Ascending aorta (tissue), 2 donors: ENCODE results near the gene TCP11L2. TPM values are rescaled to one million over a fixed set of nuclear protein-coding genes. Genes with fewer than 3 reads are reported as not detected.

Experiments used
- DNase-seq, 2 donors: peaks; one replicate each; pipeline ENCODE4 v3.0.0-alpha.2; 2019; ENCODE audit warnings: low spot score in 2 of 2
- H3K27ac ChIP-seq, 2 donors: fragments of 200-600 bp; sonication (generic); one replicate each; pipeline ENCODE4 v1.5.1; 2016 to 2017; ENCODE audit warnings: mild to moderate bottlenecking in 1 of 2
- H3K27me3 ChIP-seq: fragments of 200-600 bp; sonication (generic); one replicate; pipeline ENCODE4 v1.5.1; 2017
- H3K36me3 ChIP-seq, 2 donors: fragments of 200-600 bp; sonication (generic); one replicate each; pipeline ENCODE4 v1.5.1; 2016
- H3K4me1 ChIP-seq, 2 donors: fragments of 200-600 bp; sonication (generic); one replicate each; pipeline ENCODE4 v1.5.1; 2016 to 2017; ENCODE audit warnings: mild to moderate bottlenecking in 1 of 2
- H3K4me3 ChIP-seq, 2 donors: fragments of 200-600 bp; sonication (generic); one replicate each; pipeline ENCODE4 v1.5.1; 2016 to 2017; ENCODE audit warnings: mild to moderate bottlenecking in 1 of 2
- H3K9me3 ChIP-seq, 2 donors: fragments of 200-600 bp; sonication (generic); one replicate each; pipeline ENCODE4 v1.5.1; 2016
- CTCF ChIP-seq, 3 experiments: fragments of 200-600 bp in 2 of 3; fragments of 450-650 bp in 1 of 3; sonication (generic) in 2 of 3; IDR thresholded peaks; one replicate each; pipeline ENCODE4 v1.5.1; 2016 to 2019; ENCODE audit warnings: antibody characterized with exemption in 3 of 3, mild to moderate bottlenecking in 1 of 3, moderate library complexity in 1 of 3
- intact Hi-C: fragments of 100-400 bp; cut with DNase I; formaldehyde crosslinking; loops from one replicate; pipeline ENCODE4 v1.15.1; 2023
- total RNA-seq: library from RNA; depleted of rRNA; stranded (reverse); fragments of >200 nt; gene quantifications from one replicate; pipeline ENCODE4 v1.1.0, GENCODE V29; 2016

The TCP11L2 gene
- total RNA-seq, 1 donor from 2014 or later = 16.0 TPM

GRCh38 chr12:106297075-106297474 is 5.5 kb upstream of the TCP11L2 start:
- Histone ChIP-seq H3K27ac (no peak overlapping the region), H3K4me1 (peaks cover 0 to 6% of the 10 kb centered on the region in 2 donors), H3K27me3 (no peaks in the 10 kb centered on the region), H3K4me3 (no peak overlapping the region), H3K36me3 (no peaks in the 10 kb centered on the region), H3K9me3 (no peaks in the 10 kb centered on the region)
- no peak for TF ChIP-seq CTCF (IDR thresholded peaks at IDR 0.05)
- no peak for DNase-seq
- intact Hi-C loops = no loop called here

- Histone ChIP-seq H3K27me3 (no peaks in the 10 kb centered on the region), H3K27ac (no peak overlapping the region), H3K9me3 (no peaks in the 10 kb centered on the region), H3K4me3 (no peak overlapping the region), H3K4me1 (peaks cover 0 to 6% of the 10 kb centered on the region in 2 donors), H3K36me3 (no peaks in the 10 kb centered on the region)
- DNase-seq = no peak
- intact Hi-C loops = no loop called here
- TF ChIP-seq CTCF (IDR thresholded peaks at IDR 0.05) = no peak
These were observed 4.9 kb upstream of the TCP11L2 start for GRCh38 chr12:106297681-106298080.

DNA sequence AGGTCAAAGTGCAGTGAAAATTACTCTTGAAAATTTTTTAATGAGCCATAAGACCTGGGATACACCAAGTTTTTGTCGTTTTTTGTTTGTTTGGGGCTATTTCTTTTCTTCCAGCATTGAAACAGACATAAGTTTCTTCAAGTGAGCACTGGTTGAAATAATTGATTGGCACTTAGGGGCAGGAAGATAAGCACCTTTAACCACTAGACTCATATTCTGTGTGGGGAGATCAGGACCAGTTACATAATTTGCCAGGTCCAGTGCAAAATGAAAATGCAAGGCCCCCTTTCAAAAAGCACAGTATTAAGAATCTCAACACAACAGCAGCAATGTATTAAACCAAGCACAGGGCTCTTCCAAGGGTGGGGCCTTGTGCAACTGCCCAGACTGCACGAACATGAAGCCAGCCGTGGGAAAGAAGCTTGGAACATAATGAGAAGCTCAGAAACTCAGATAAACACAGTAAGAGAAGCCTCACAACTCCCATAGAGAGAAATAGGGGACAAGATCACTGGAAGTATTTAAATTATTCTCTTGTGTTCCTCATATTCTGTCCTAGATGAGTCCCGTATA is 3.2 kb upstream of the TCP11L2 start:
- no peaks in the 10 kb centered on the region for H3K36me3 ChIP-seq
- no peak for DNase-seq
- H3K27me3 ChIP-seq = no peaks in the 10 kb centered on the region
- no peaks in the 10 kb centered on the region for H3K9me3 ChIP-seq
- intact Hi-C loops = no loop called here
- H3K4me3 ChIP-seq = no peak overlapping the region
- H3K4me1 ChIP-seq = peaks cover 0 to 12% of the 10 kb centered on the region in 2 donors
- TF ChIP-seq CTCF (IDR thresholded peaks at IDR 0.05) = no peak
- no peak overlapping the region for H3K27ac ChIP-seq

GRCh38 chr12:106300761-106301160 is 1.8 kb upstream of the TCP11L2 start:
- no peak overlapping the region for H3K4me3 ChIP-seq
- no peaks in the 10 kb centered on the region for H3K27me3 ChIP-seq
- H3K36me3 ChIP-seq = no peaks in the 10 kb centered on the region
- TF ChIP-seq CTCF (IDR thresholded peaks at IDR 0.05) = no peak
- no peaks in the 10 kb centered on the region for H3K9me3 ChIP-seq
- intact Hi-C loops = no loop called here
- H3K4me1 ChIP-seq = peaks cover 0 to 12% of the 10 kb centered on the region in 2 donors
- DNase-seq = no peak
- peak overlapping the region in 1 of 2 donors; percentile 88 for H3K27ac ChIP-seq

DNA sequence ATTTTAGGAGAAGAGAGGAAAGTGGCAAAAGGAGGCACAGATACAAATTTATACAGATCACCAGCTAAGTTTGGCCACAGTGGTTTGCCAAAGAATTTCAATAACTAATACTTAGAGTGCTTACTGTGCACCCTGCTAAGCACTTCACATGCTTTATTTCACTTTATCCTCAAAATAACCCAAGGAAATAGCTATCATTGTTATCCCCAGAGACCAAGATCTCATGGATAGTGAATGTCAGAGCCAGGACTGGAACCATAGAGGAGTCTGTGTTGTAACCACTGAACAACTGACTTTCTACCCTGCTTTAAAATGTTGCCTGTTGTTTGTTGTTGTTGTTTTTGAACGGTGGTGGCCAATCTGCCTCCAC is 1.3 kb upstream of the TCP11L2 start:
- TF ChIP-seq CTCF (IDR thresholded peaks at IDR 0.05) = no peak
- Histone ChIP-seq H3K27ac (peak overlapping the region; percentile 88 to 91), H3K4me1 (peaks cover 0 to 12% of the 10 kb centered on the region in 2 donors)

More for the DNA sequence above, 1.3 kb upstream of the TCP11L2 start:
- Histone ChIP-seq H3K9me3 (no peaks in the 10 kb centered on the region), H3K36me3 (no peaks in the 10 kb centered on the region), H3K27me3 (no peaks in the 10 kb centered on the region), H3K4me3 (peak overlapping the region; percentile 86 to 90)
- intact Hi-C loops = no loop called here
- DNase-seq = no peak
